ENCODE results near the gene METTL13.

METTL13 gene

GRCh38 chr1:171748651-171749050 lies 32.8 kb upstream of the METTL13 start:
- no peaks in the 10 kb centered on the region for H3K36me3 ChIP-seq (ENCODE audit: insufficient read depth, low read length)
- H3K4me3 ChIP-seq (ENCODE audit: low read depth in 1 of 2, low read length in 2 of 2): no peak overlapping the region
- H3K9ac ChIP-seq (ENCODE audit: low read length): no peak overlapping the region
- no peaks in the 10 kb centered on the region for H3K9me3 ChIP-seq (ENCODE audit: low read length)
- H3K27me3 ChIP-seq (ENCODE audit: control insufficient read depth in 1 of 2, insufficient read depth in 2 of 2, low read length in 2 of 2): no peaks in the 10 kb centered on the region
- H3K27ac ChIP-seq (ENCODE audit: low read depth, low read length): no peak overlapping the region
- H3K4me1 ChIP-seq (ENCODE audit: insufficient read depth, low read length): peaks cover 2% of the 10 kb centered on the region

GRCh38 chr1:171751221-171751620 lies 30.2 kb upstream of the METTL13 start:
- Histone ChIP-seq H3K9me3 (ENCODE audit: low read length) (no peaks in the 10 kb centered on the region), H3K36me3 (ENCODE audit: insufficient read depth, low read length) (no peaks in the 10 kb centered on the region), H3K27ac (ENCODE audit: low read depth, low read length) (no peak overlapping the region)

GRCh38 chr1:171753182-171753581 lies 28.3 kb upstream of the METTL13 start:
- no peaks in the 10 kb centered on the region for H3K4me1 ChIP-seq (ENCODE audit: insufficient read depth, low read length)
- no peak overlapping the region for H3K4me3 ChIP-seq (ENCODE audit: low read depth in 1 of 2, low read length in 2 of 2)
- H3K9ac ChIP-seq (ENCODE audit: low read length): no peak overlapping the region
- no peaks in the 10 kb centered on the region for H3K27me3 ChIP-seq (ENCODE audit: control insufficient read depth in 1 of 2, insufficient read depth in 2 of 2, low read length in 2 of 2)
- H3K36me3 ChIP-seq (ENCODE audit: insufficient read depth, low read length): no peaks in the 10 kb centered on the region
- no peak overlapping the region for H3K27ac ChIP-seq (ENCODE audit: low read depth, low read length)
- no peaks in the 10 kb centered on the region for H3K9me3 ChIP-seq (ENCODE audit: low read length)

More at GRCh38 chr1:171751221-171751620, 30.2 kb upstream of the METTL13 start:
- H3K4me3 ChIP-seq (ENCODE audit: low read depth in 1 of 2, low read length in 2 of 2): no peak overlapping the region
- no peaks in the 10 kb centered on the region for H3K4me1 ChIP-seq (ENCODE audit: insufficient read depth, low read length)
- H3K9ac ChIP-seq (ENCODE audit: low read length): no peak overlapping the region
- H3K27me3 ChIP-seq (ENCODE audit: control insufficient read depth in 1 of 2, insufficient read depth in 2 of 2, low read length in 2 of 2): no peaks in the 10 kb centered on the region

- no peaks in the 10 kb centered on the region for H3K9me3 ChIP-seq (ENCODE audit: low read length)
- H3K4me3 ChIP-seq (ENCODE audit: low read depth in 1 of 2, low read length in 2 of 2): no peak overlapping the region
- no peak overlapping the region for H3K27ac ChIP-seq (ENCODE audit: low read depth, low read length)
- H3K36me3 ChIP-seq (ENCODE audit: insufficient read depth, low read length): no peaks in the 10 kb centered on the region
- no peak overlapping the region for H3K9ac ChIP-seq (ENCODE audit: low read length)
- no peaks in the 10 kb centered on the region for H3K27me3 ChIP-seq (ENCODE audit: control insufficient read depth in 1 of 2, insufficient read depth in 2 of 2, low read length in 2 of 2)
- H3K4me1 ChIP-seq (ENCODE audit: insufficient read depth, low read length): no peaks in the 10 kb centered on the region
These were observed 27.6 kb upstream of the METTL13 start for GRCh38 chr1:171753685-171754352.

- H3K9me3 ChIP-seq (ENCODE audit: low read length): no peaks in the 10 kb centered on the region
- no peaks in the 10 kb centered on the region for H3K27me3 ChIP-seq (ENCODE audit: control insufficient read depth in 1 of 2, insufficient read depth in 2 of 2, low read length in 2 of 2)
- no peak overlapping the region for H3K27ac ChIP-seq (ENCODE audit: low read depth, low read length)
- H3K4me3 ChIP-seq (ENCODE audit: low read depth in 1 of 2, low read length in 2 of 2): no peak overlapping the region
- H3K36me3 ChIP-seq (ENCODE audit: insufficient read depth, low read length): no peaks in the 10 kb centered on the region
- H3K9ac ChIP-seq (ENCODE audit: low read length): no peak overlapping the region
- no peaks in the 10 kb centered on the region for H3K4me1 ChIP-seq (ENCODE audit: insufficient read depth, low read length)
These were observed 27.1 kb upstream of the METTL13 start for GRCh38 chr1:171754353-171754705.

GRCh38 chr1:171754971-171755370 lies 26.5 kb upstream of the METTL13 start:
- H3K27ac ChIP-seq (ENCODE audit: low read depth, low read length): no peak overlapping the region
- no peaks in the 10 kb centered on the region for H3K36me3 ChIP-seq (ENCODE audit: insufficient read depth, low read length)
- no peak overlapping the region for H3K4me3 ChIP-seq (ENCODE audit: low read depth in 1 of 2, low read length in 2 of 2)
- H3K4me1 ChIP-seq (ENCODE audit: insufficient read depth, low read length): no peaks in the 10 kb centered on the region
- H3K27me3 ChIP-seq (ENCODE audit: control insufficient read depth in 1 of 2, insufficient read depth in 2 of 2, low read length in 2 of 2): no peaks in the 10 kb centered on the region
- H3K9ac ChIP-seq (ENCODE audit: low read length): no peak overlapping the region
- no peaks in the 10 kb centered on the region for H3K9me3 ChIP-seq (ENCODE audit: low read length)

GRCh38 chr1:171756856-171757255 lies 24.6 kb upstream of the METTL13 start:
- no peak overlapping the region for H3K27ac ChIP-seq (ENCODE audit: low read depth, low read length)
- no peaks in the 10 kb centered on the region for H3K9me3 ChIP-seq (ENCODE audit: low read length)
- H3K36me3 ChIP-seq (ENCODE audit: insufficient read depth, low read length): no peaks in the 10 kb centered on the region
- H3K27me3 ChIP-seq (ENCODE audit: control insufficient read depth in 1 of 2, insufficient read depth in 2 of 2, low read length in 2 of 2): no peaks in the 10 kb centered on the region
- no peak overlapping the region for H3K4me3 ChIP-seq (ENCODE audit: low read depth in 1 of 2, low read length in 2 of 2)
- H3K4me1 ChIP-seq (ENCODE audit: insufficient read depth, low read length): no peaks in the 10 kb centered on the region
- H3K9ac ChIP-seq (ENCODE audit: low read length): no peak overlapping the region

- Histone ChIP-seq H3K4me1 (ENCODE audit: insufficient read depth, low read length) (no peaks in the 10 kb centered on the region), H3K9ac (ENCODE audit: low read length) (no peak overlapping the region), H3K4me3 (ENCODE audit: low read depth in 1 of 2, low read length in 2 of 2) (no peak overlapping the region), H3K36me3 (ENCODE audit: insufficient read depth, low read length) (no peaks in the 10 kb centered on the region), H3K27me3 (ENCODE audit: control insufficient read depth in 1 of 2, insufficient read depth in 2 of 2, low read length in 2 of 2) (no peaks in the 10 kb centered on the region), H3K9me3 (ENCODE audit: low read length) (no peaks in the 10 kb centered on the region), H3K27ac (ENCODE audit: low read depth, low read length) (no peak overlapping the region)
These were observed 23.4 kb upstream of the METTL13 start for GRCh38 chr1:171758011-171758410.

- Histone ChIP-seq H3K9ac (ENCODE audit: low read length) (no peak overlapping the region), H3K4me3 (ENCODE audit: low read depth in 1 of 2, low read length in 2 of 2) (no peak overlapping the region), H3K4me1 (ENCODE audit: insufficient read depth, low read length) (no peaks in the 10 kb centered on the region), H3K36me3 (ENCODE audit: insufficient read depth, low read length) (no peaks in the 10 kb centered on the region), H3K9me3 (ENCODE audit: low read length) (no peaks in the 10 kb centered on the region), H3K27me3 (ENCODE audit: control insufficient read depth in 1 of 2, insufficient read depth in 2 of 2, low read length in 2 of 2) (no peaks in the 10 kb centered on the region), H3K27ac (ENCODE audit: low read depth, low read length) (no peak overlapping the region)
These were observed 19.3 kb upstream of the METTL13 start for GRCh38 chr1:171762143-171762563.

- no peaks in the 10 kb centered on the region for H3K36me3 ChIP-seq (ENCODE audit: insufficient read depth, low read length)
- no peak overlapping the region for H3K9ac ChIP-seq (ENCODE audit: low read length)
- H3K27me3 ChIP-seq (ENCODE audit: control insufficient read depth in 1 of 2, insufficient read depth in 2 of 2, low read length in 2 of 2): no peaks in the 10 kb centered on the region
- no peak overlapping the region for H3K27ac ChIP-seq (ENCODE audit: low read depth, low read length)
- H3K9me3 ChIP-seq (ENCODE audit: low read length): no peaks in the 10 kb centered on the region
- H3K4me1 ChIP-seq (ENCODE audit: insufficient read depth, low read length): no peaks in the 10 kb centered on the region
- H3K4me3 ChIP-seq (ENCODE audit: low read depth in 1 of 2, low read length in 2 of 2): no peak overlapping the region
These were observed 17.7 kb upstream of the METTL13 start for GRCh38 chr1:171763764-171764163.

- H3K36me3 ChIP-seq (ENCODE audit: insufficient read depth, low read length): no peaks in the 10 kb centered on the region
- H3K4me3 ChIP-seq (ENCODE audit: low read depth in 1 of 2, low read length in 2 of 2): no peak overlapping the region
- H3K9me3 ChIP-seq (ENCODE audit: low read length): no peaks in the 10 kb centered on the region
- no peak overlapping the region for H3K9ac ChIP-seq (ENCODE audit: low read length)
- no peaks in the 10 kb centered on the region for H3K27me3 ChIP-seq (ENCODE audit: control insufficient read depth in 1 of 2, insufficient read depth in 2 of 2, low read length in 2 of 2)
- no peak overlapping the region for H3K27ac ChIP-seq (ENCODE audit: low read depth, low read length)
- H3K4me1 ChIP-seq (ENCODE audit: insufficient read depth, low read length): no peaks in the 10 kb centered on the region
These were observed 12.3 kb upstream of the METTL13 start for GRCh38 chr1:171769171-171769570.

- Histone ChIP-seq H3K27me3 (ENCODE audit: control insufficient read depth in 1 of 2, insufficient read depth in 2 of 2, low read length in 2 of 2) (no peaks in the 10 kb centered on the region), H3K36me3 (ENCODE audit: insufficient read depth, low read length) (no peaks in the 10 kb centered on the region), H3K4me3 (ENCODE audit: low read depth in 1 of 2, low read length in 2 of 2) (no peak overlapping the region), H3K27ac (ENCODE audit: low read depth, low read length) (no peak overlapping the region), H3K9ac (ENCODE audit: low read length) (no peak overlapping the region), H3K4me1 (ENCODE audit: insufficient read depth, low read length) (no peaks in the 10 kb centered on the region), H3K9me3 (ENCODE audit: low read length) (no peaks in the 10 kb centered on the region)
These were observed 11.7 kb upstream of the METTL13 start for GRCh38 chr1:171769754-171770153.
